PFSK-1 (cell line): ENCODE measurements around the gene CYTH1.

Experiments used
- FOXP2 ChIP-seq: optimal IDR thresholded peaks from 2 replicates; pipeline ENCODE3; 2011; ENCODE audit warnings: borderline replicate concordance, control low read depth, inconsistent platforms; ENCODE audit not compliant: insufficient read depth; ENCODE audit errors: extremely low read length, extremely low read depth
- POLR2AphosphoS5 ChIP-seq: IDR thresholded peaks from 2 replicates; pipeline ENCODE4 v1.6.1; 2012; ENCODE audit warnings: low read depth, mild to moderate bottlenecking, control low read depth, low read length, moderate library complexity
- REST ChIP-seq, 2 experiments: IDR thresholded peaks; 2 replicates each; pipeline versions ENCODE4 v1.6.1 to v1.8.0; 2011 to 2012; ENCODE audit warnings: low read depth in 2 of 2, low read length in 2 of 2, control low read depth in 1 of 2, inconsistent platforms in 1 of 2, mild to moderate bottlenecking in 1 of 2, moderate library complexity in 1 of 2; ENCODE audit not compliant: insufficient read depth in 1 of 2
- SIN3A ChIP-seq: IDR thresholded peaks from 2 replicates; pipeline ENCODE4 v1.6.1; 2012; ENCODE audit warnings: mild to moderate bottlenecking, low read length, moderate library complexity, borderline replicate concordance; ENCODE audit not compliant: insufficient read depth
- TAF1 ChIP-seq: IDR thresholded peaks from 2 replicates; pipeline ENCODE4 v1.6.1; 2012; ENCODE audit warnings: low read length, control low read depth, borderline replicate concordance; ENCODE audit not compliant: insufficient read depth

CYTH1 gene

GRCh38 chr17:78818932-78819331 is 36.9 kb upstream of the CYTH1 start:
- TF ChIP-seq SIN3A (peak; percentile 78; the same call in 1 of the 2 replicates), REST (IDR thresholded peaks at IDR 0.05; ENCODE audit: insufficient read depth in 1 of 2, low read depth in 2 of 2, low read length in 2 of 2) (peak in 1 of 2 experiments; percentile 57; a peak in 1 of 4 replicates), POLR2AphosphoS5 (peak; percentile 28; the same call in 1 of the 2 replicates), FOXP2 (peak; percentile 79), TAF1 (no peak)

- no peak for TF ChIP-seq FOXP2
- TF ChIP-seq REST (IDR thresholded peaks at IDR 0.05; ENCODE audit: insufficient read depth in 1 of 2, low read depth in 2 of 2, low read length in 2 of 2): no peak
- no peak for TF ChIP-seq SIN3A
- no peak for TF ChIP-seq POLR2AphosphoS5
- TF ChIP-seq TAF1: 0 out of 2 replicates have a peak, but pooled peaks have one; percentile 7
Measured at GRCh38 chr17:78818152-78818846, 36.2 kb upstream of the CYTH1 start.

- no peak for TF ChIP-seq FOXP2
- no peak for TF ChIP-seq REST (IDR thresholded peaks at IDR 0.05; ENCODE audit: insufficient read depth in 1 of 2, low read depth in 2 of 2, low read length in 2 of 2)
- TF ChIP-seq POLR2AphosphoS5: no peak
- TF ChIP-seq TAF1: no peak
- TF ChIP-seq SIN3A: no peak
Measured at GRCh38 chr17:78817123-78817522, 35.0 kb upstream of the CYTH1 start.

GRCh38 chr17:78815696-78816095 is 33.6 kb upstream of the CYTH1 start:
- TF ChIP-seq FOXP2: no peak
- TF ChIP-seq POLR2AphosphoS5: no peak
- no peak for TF ChIP-seq REST (IDR thresholded peaks at IDR 0.05; ENCODE audit: insufficient read depth in 1 of 2, low read depth in 2 of 2, low read length in 2 of 2)
- no peak for TF ChIP-seq SIN3A
- no peak for TF ChIP-seq TAF1
